Ovary (tissue), 3 donors: ENCODE measurements around the gene FOXO1.

Experiments
- POLR2A ChIP-seq: fragments of 450-650 bp; IDR thresholded peaks from one replicate; pipeline ENCODE4 v1.6.1; 2017; ENCODE audit warnings: antibody characterized with exemption, mild to moderate bottlenecking, moderate library complexity
- TF ChIP-seq, protein P1 (sequence below), 3 donors: fragments of 450-650 bp in 2 of 3; fragments of 200-600 bp in 1 of 3; IDR thresholded peaks; one replicate each; pipeline versions ENCODE4 v1.5.1 to v1.8.0; 2016 to 2022; ENCODE audit warnings: antibody characterized with exemption in 3 of 3, mild to moderate bottlenecking in 1 of 3
- donor health status: DM: no; HTN: no; CAD: no.

DNA sequence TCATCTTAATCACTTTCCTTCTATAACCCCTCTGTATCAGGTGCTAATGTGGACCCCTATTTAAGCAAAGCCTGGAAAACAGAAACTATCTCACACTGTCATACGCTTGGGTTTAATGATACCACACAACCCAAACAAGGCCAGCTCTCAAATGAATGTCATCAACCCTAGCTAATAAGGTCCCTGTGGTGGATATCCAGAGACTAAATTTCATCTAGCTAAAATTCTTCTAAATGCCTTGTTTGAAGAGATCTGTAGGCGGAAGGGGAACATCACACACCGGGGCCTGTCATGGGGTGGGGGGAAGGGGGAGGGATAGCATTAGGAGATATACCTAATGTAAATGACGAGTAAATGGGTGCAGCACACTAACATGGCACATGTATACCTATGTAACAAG is 95.5 kb downstream of the FOXO1 start:
- TF ChIP-seq POLR2A: no peak
- TF ChIP-seq, protein P1, sequence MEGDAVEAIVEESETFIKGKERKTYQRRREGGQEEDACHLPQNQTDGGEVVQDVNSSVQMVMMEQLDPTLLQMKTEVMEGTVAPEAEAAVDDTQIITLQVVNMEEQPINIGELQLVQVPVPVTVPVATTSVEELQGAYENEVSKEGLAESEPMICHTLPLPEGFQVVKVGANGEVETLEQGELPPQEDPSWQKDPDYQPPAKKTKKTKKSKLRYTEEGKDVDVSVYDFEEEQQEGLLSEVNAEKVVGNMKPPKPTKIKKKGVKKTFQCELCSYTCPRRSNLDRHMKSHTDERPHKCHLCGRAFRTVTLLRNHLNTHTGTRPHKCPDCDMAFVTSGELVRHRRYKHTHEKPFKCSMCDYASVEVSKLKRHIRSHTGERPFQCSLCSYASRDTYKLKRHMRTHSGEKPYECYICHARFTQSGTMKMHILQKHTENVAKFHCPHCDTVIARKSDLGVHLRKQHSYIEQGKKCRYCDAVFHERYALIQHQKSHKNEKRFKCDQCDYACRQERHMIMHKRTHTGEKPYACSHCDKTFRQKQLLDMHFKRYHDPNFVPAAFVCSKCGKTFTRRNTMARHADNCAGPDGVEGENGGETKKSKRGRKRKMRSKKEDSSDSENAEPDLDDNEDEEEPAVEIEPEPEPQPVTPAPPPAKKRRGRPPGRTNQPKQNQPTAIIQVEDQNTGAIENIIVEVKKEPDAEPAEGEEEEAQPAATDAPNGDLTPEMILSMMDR (IDR thresholded peaks at IDR 0.05): no peak
